ENCODE data around the gene MCUR1.
A peak's percentile ranks its signal among the peaks of the same experiment; 100 is the strongest.

MCUR1 gene

DNA sequence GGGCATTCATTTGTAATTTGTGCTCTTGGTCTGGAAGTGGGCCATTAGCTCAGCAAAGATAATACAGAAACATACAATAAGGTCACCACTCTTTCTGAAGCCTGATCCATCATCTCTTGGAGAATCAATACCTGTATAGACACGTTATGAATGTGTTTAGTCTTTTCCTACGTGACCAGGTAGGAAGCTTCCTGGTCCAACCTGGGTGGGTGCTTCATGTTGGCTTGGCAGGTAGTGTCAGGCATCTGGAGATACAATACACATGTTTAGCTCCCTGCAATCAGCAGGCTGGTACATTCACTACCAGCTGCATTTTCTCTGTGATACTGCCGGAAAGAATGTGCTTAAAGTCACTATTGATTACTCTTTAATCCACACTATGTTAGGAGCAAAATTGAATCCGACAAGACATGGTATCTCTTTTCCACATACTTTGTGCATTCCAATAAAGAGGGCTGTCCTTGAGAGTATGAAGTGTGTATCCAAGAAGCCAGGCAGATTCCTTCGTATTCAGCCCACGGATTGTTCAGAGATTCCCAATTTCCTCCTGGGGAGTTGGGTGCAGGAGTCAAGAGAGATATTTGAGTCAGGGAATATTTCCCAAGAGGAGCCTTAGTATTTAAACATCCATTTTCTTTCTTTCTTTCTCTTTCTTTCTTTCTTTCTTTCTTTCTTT, 52.9 kb downstream of the MCUR1 start:
- H3K27ac Mint-ChIP-seq = no peak overlapping the region
- no peaks in the 10 kb centered on the region for H3K36me3 Mint-ChIP-seq
- DNase-seq (ENCODE audit: low spot score in 2 of 2) (no peak), ATAC-seq (ENCODE audit: low read depth) (no peak)
- no peaks in the 10 kb centered on the region for H3K9me3 Mint-ChIP-seq
- H3K27me3 Mint-ChIP-seq = no peaks in the 10 kb centered on the region
- no peak overlapping the region for H3K4me3 Mint-ChIP-seq
- H3K4me1 Mint-ChIP-seq = peaks cover 17% of the 10 kb centered on the region

DNA sequence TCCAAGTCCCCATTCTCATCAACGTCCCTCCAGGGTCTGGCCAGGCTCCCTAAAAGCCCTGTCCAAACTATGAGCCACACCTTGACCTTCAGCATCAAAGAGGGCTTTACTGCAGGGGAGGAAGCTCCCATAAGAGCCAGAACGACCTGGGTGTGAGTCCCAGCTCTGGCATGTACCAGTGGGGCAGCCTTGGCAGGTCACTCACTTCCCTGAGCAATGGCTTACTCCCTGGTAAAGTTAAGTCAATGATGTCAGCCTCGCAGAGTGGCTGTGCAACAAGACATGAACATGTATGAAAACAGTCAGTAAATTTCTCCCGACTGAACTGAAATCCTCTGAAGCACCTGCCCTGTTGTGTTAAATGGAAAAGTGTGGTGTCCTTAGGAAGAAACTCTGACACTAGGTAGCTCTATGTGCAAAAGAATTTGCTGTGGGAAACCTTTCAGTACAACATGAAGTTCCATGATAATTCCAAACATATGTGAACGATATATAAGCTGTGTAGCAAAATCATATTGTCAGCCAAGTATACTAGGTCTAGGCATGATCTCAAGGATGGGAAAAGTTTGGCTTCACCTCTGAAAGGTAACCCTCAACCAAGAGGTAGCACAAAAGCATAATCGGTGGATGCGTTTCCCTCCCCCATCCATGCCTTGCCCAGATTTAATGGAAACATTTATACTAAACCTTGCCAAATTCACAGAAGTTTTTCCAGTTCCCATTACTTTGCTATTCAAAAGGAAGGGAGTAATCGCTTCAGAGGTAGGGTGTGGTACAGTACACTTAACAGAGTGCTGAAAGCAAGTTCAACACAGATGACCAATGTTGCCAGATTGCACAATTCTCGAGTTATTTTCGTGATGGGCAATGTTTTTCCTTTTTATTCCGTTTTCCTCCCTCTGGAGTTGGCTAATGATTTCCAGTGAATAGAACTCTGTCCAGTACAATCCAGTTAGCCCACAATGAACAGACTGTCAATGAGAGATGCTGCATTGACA, 53.8 kb downstream of the MCUR1 start:
- no peak for ATAC-seq (ENCODE audit: low read depth)
- H3K4me3 Mint-ChIP-seq = no peak overlapping the region
- H3K27me3 Mint-ChIP-seq = no peaks in the 10 kb centered on the region
- no peak for DNase-seq (ENCODE audit: low spot score in 2 of 2)
- H3K9me3 Mint-ChIP-seq = no peaks in the 10 kb centered on the region
- H3K4me1 Mint-ChIP-seq = peaks cover 14% of the 10 kb centered on the region
- no peak overlapping the region for H3K27ac Mint-ChIP-seq
- H3K36me3 Mint-ChIP-seq = no peaks in the 10 kb centered on the region

DNA sequence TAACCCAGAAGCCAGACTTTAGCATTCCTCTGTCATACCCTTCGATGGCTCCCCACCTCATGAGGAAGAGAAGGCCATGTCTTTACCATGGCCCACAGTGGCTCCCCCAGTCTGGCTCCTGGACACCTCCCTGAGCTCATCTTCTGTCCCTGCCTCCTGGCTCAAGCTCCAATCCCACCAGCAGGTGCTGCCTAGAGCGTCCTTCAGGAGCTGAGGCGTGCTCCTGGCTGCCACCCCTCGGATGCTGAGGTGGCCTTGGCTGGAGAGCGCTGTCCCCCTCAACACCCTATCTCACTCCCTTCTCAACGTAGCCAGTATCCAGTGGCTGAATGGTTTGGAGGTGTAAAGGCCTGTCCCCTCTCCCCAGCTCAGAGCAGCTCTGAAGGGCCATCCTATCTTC, 55.3 kb downstream of the MCUR1 start:
- H3K36me3 Mint-ChIP-seq = no peaks in the 10 kb centered on the region
- H3K4me3 Mint-ChIP-seq = no peak overlapping the region
- H3K9me3 Mint-ChIP-seq = no peaks in the 10 kb centered on the region
- H3K4me1 Mint-ChIP-seq = peaks cover 10% of the 10 kb centered on the region
- no peaks in the 10 kb centered on the region for H3K27me3 Mint-ChIP-seq
- no peak overlapping the region for H3K27ac Mint-ChIP-seq
- no peak for ATAC-seq (ENCODE audit: low read depth)
- no peak for DNase-seq (ENCODE audit: low spot score in 2 of 2)

GRCh38 chr6:13754644-13755043, 59.7 kb downstream of the MCUR1 start:
- Mint-ChIP-seq H3K27me3 (no peaks in the 10 kb centered on the region), H3K4me3 (no peak overlapping the region)

GRCh38 chr6:13743736-13744127, 70.6 kb downstream of the MCUR1 start:
- Mint-ChIP-seq H3K9me3 (no peaks in the 10 kb centered on the region), H3K36me3 (no peaks in the 10 kb centered on the region), H3K27me3 (no peaks in the 10 kb centered on the region), H3K4me3 (no peak overlapping the region), H3K4me1 (peaks cover 3% of the 10 kb centered on the region), H3K27ac (no peak overlapping the region)
- ATAC-seq (ENCODE audit: low read depth) (no peak), DNase-seq (ENCODE audit: low spot score in 2 of 2) (no peak)

More at GRCh38 chr6:13754644-13755043, 59.7 kb downstream of the MCUR1 start:
- no peak for ATAC-seq (ENCODE audit: low read depth)
- no peak for DNase-seq (ENCODE audit: low spot score in 2 of 2)
- Mint-ChIP-seq H3K27ac (no peak overlapping the region), H3K9me3 (no peaks in the 10 kb centered on the region), H3K4me1 (no peaks in the 10 kb centered on the region), H3K36me3 (no peaks in the 10 kb centered on the region)

DNA sequence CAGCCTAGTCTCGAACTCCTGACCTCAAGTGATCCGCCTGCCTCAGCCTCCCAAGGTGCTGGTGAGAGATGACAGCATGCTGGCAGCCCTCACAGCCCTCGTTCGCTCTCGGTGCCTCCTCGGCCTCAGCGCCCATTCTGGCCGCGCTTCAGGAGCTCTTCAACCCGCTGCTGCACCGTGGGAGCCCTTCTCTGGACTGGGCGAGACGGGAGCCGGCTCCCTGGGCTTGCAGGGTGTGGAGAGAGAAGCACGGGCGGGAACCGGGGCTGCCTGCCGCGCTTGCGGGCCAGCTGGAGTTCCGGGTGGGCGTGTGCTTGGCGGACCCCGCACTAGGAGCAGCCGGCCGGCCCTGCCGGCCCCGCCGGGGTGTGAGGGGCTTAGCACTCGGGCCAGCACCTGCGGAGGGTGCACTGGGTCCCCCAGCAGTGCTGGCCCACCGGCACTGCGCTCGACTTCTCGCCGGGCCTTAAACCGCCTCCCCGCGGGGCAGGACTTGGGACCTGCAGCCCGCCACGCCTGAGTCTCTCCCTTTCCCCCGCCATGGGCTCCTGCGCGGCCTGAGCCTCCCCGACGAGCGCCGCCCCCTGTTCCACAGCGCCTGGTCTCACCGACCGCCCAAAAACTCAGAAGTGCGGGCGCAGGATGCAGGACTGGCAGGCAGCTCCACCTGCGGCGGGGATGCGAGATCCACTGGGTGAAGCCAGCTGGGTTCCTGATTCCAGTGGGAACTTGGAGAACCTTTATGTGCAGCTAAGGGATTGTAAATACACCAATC, 71.2 kb downstream of the MCUR1 start:
- H3K9me3 Mint-ChIP-seq = no peaks in the 10 kb centered on the region
- H3K36me3 Mint-ChIP-seq = no peaks in the 10 kb centered on the region
- H3K27me3 Mint-ChIP-seq = no peaks in the 10 kb centered on the region
- H3K4me3 Mint-ChIP-seq = peak overlapping the region; percentile 64
- peaks cover 3% of the 10 kb centered on the region for H3K4me1 Mint-ChIP-seq
- ATAC-seq (ENCODE audit: low read depth) (no peak), DNase-seq (ENCODE audit: low spot score in 2 of 2) (no peak)
- no peak overlapping the region for H3K27ac Mint-ChIP-seq

DNA sequence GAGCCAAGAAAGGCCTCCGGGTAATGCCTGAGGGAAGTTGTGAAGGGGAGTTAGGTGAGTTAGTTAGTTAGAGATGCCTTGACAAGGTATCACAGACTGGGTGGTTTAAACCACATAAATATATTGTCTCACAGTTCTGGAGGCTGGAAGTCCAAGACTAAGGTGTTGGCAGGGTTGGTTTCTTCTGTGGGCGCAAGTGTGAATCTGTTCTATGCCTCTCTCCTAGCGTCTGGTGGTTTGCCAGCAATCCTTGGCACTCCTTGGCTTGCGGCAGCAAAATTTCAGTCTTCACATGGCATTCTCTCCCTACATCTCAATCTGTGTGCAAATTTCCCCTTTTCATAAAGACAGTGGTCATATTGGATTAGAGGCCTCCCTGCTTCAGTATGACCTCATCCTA, 73.0 kb downstream of the MCUR1 start:
- Mint-ChIP-seq H3K9me3 (no peaks in the 10 kb centered on the region), H3K36me3 (no peaks in the 10 kb centered on the region)
- ATAC-seq (ENCODE audit: low read depth) = no peak

More for the DNA sequence above, 73.0 kb downstream of the MCUR1 start:
- Mint-ChIP-seq H3K27me3 (no peaks in the 10 kb centered on the region), H3K27ac (no peak overlapping the region), H3K4me3 (no peak overlapping the region), H3K4me1 (no peaks in the 10 kb centered on the region)
- DNase-seq (ENCODE audit: low spot score in 2 of 2) = no peak
